ENCODE results near the gene BSN.

GRCh38 chr3:49649576-49649975, 95.3 kb downstream of the BSN start:
- no peak for TF ChIP-seq RFX5 (IDR thresholded peaks at IDR 0.05; ENCODE audit: low read depth, low read length)
- TF ChIP-seq, protein P1, sequence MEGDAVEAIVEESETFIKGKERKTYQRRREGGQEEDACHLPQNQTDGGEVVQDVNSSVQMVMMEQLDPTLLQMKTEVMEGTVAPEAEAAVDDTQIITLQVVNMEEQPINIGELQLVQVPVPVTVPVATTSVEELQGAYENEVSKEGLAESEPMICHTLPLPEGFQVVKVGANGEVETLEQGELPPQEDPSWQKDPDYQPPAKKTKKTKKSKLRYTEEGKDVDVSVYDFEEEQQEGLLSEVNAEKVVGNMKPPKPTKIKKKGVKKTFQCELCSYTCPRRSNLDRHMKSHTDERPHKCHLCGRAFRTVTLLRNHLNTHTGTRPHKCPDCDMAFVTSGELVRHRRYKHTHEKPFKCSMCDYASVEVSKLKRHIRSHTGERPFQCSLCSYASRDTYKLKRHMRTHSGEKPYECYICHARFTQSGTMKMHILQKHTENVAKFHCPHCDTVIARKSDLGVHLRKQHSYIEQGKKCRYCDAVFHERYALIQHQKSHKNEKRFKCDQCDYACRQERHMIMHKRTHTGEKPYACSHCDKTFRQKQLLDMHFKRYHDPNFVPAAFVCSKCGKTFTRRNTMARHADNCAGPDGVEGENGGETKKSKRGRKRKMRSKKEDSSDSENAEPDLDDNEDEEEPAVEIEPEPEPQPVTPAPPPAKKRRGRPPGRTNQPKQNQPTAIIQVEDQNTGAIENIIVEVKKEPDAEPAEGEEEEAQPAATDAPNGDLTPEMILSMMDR (conservative IDR thresholded peaks at IDR 0.05; ENCODE audit: low read depth, low read length) = no peak

Measured in IMR-90 (cell line).